Activated T-cell treated with anti-CD3 and anti-CD28 coated beads for 24 hours (primary cell): ENCODE data around the gene EYS.
"Not testable (repeated sequence)": the region's sequence is repeated elsewhere in the genome, so short reads cannot be mapped to it uniquely, and the experiment has no call there.

Experiments used
- DNase-seq: peaks from one replicate; pipeline ENCODE4 v3.0.0-alpha.2; 2020; ENCODE audit warnings: low read depth

Gene EYS

GRCh38 chr6:63947792-63948529 is 1759.1 kb downstream of the EYS start:
- DNase-seq: no peak

- no peak for DNase-seq
These were observed 1761.0 kb downstream of the EYS start for GRCh38 chr6:63945987-63946386.

- DNase-seq: no peak
These were observed 1763.2 kb downstream of the EYS start for GRCh38 chr6:63943826-63944225.

DNA sequence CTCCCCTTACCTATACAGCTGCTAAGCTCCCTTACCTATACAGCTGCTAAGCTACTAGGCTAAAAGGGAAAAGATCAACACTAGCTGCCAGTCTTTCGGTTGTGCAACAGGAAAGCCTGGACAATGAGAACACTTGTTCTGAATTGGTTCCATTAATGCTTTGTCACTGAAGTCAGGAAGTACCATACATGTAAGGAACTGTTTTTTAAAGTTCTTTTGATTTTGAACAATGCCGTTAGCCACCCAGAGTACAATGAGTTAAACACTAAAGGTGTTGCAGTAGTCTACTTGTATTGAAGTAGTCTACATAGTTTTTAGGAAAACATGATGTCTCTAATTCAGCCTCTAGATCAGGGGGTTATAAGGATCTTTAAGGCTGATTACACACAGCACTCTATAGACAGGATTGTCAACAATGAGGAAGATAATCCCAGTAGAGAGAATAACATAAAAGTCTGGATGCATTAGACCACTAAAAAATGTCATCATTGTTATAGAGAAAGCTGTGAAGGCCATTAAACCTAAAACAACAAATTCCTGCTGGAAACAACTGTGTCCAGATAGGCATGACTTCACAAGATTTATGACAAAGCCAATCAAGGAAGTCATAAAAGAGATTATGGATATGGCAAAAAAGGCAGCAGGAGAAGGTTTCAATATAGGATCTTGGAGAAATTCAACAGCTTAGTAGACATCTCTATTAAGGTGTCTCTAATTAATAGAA is 1765.1 kb downstream of the EYS start:
- no peak for DNase-seq

GRCh38 chr6:63940056-63940455 is 1767.0 kb downstream of the EYS start:
- no peak for DNase-seq

DNA sequence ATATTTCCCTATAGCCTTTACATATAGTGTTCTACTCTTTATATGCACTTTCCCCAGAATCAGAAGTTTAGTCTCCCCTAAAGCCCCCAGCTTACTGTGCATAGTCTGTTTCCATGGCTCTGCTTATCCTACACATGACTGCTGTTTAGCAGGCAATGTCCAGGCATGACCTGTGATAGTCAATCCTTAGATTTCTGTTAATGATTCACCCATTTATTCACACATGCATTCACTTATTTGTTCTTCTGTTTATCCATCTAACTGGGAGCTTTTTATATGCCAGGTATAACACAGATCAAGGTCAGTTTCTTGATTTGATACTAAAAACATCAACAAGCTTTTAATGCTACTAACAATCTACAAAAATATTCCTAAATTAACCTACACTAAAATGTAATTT is 1770.6 kb downstream of the EYS start:
- DNase-seq: no peak

- no peak for DNase-seq
These were observed 1771.3 kb downstream of the EYS start for GRCh38 chr6:63935732-63936131.

DNA sequence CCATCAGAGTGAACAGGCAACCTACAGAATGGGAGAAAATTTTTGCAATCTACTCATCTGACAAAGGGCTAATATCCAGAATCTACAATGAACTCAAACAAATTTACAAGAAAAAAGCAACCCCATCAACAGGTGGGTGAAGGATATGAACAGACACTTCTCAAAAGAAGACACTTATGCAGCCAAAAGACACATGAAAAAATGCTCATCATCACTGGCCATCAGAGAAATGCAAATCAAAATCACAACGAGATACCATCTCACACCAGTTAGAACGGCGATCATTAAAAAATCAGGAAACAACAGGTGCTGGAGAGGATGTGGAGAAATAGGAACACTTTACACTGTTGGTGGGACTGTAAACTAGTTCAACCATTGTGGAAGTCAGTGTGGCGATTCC is 1773.1 kb downstream of the EYS start:
- DNase-seq: not testable (repeated sequence)

DNA sequence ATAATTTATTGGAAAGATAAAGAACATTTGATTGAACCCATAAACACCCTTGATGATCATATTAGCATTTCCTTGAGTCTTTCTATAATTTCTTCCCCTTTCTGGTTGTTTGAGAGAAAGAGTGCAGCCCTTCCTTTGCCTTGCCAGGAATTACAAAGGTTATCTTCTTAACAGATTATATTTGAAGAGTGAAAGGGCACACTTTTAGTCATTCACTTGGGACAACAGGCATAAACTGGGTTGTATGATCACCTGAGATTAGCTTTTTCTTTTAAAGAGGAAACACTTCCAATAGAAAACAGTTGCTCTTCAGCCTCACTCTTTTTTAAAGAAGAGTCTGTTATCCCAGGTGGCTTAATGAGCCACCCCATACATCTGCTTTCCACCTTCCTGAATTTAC is 1776.2 kb downstream of the EYS start:
- no peak for DNase-seq

- DNase-seq: no peak
These were observed 1777.9 kb downstream of the EYS start for GRCh38 chr6:63929111-63929510.

GRCh38 chr6:63928613-63929012 is 1778.4 kb downstream of the EYS start:
- DNase-seq: no peak

GRCh38 chr6:63926950-63927927 is 1779.8 kb downstream of the EYS start:
- no peak for DNase-seq

GRCh38 chr6:63926258-63926780 is 1780.7 kb downstream of the EYS start:
- DNase-seq: no peak

- DNase-seq: no peak
These were observed 1783.8 kb downstream of the EYS start for GRCh38 chr6:63923139-63923739.

GRCh38 chr6:63919556-63920110 is 1787.4 kb downstream of the EYS start:
- DNase-seq: no peak

DNA sequence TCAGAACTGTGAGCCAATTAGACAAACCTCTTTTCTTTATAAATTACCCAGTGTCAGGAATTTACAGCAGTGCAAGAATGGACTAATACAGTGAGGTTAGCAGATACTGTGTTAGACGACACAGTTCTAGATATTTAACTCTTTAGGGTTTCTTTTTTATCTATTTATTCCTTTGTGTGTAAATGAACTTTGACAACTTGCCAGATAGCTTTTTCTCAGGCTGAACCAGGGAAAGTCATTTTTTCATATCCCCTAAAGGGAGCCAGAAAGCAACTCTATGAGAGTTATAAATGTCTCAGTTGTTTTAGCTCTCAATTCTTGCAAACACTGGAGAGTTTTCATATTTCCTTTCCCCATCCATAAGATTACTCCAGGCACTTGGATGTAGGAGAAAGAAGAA is 1794.1 kb downstream of the EYS start:
- no peak for DNase-seq

DNA sequence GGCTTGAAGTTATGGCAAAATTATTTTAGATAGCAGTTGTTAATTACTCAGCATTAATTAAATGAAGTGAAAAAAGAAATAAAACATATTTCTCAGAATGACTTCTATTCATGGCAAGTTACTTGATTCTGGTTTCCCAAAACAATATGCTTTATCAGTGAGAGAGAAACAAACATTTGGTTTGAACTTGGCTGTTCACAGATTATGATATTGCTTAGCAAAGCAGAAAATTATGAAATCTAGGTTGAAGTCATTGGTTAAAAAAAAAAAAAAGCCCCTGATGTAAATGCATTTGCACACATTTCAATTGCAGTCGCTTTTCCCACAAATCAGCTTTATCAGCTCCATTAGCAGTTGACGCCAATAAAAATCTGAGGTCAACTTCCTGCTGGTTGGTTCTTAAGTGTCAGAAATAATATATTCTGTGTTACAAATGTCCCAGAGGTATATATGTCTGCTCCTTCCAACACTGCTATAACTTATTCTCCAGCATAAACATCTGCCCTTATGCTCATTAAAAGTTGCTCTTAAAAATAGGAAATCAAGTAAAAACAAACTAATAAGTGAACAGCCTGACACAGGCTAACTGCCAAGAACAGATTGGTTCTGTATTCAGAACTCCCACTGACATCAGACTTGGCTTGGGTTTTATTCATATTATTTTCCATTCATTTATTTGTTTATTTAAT is 1796.0 kb downstream of the EYS start:
- DNase-seq: no peak

DNA sequence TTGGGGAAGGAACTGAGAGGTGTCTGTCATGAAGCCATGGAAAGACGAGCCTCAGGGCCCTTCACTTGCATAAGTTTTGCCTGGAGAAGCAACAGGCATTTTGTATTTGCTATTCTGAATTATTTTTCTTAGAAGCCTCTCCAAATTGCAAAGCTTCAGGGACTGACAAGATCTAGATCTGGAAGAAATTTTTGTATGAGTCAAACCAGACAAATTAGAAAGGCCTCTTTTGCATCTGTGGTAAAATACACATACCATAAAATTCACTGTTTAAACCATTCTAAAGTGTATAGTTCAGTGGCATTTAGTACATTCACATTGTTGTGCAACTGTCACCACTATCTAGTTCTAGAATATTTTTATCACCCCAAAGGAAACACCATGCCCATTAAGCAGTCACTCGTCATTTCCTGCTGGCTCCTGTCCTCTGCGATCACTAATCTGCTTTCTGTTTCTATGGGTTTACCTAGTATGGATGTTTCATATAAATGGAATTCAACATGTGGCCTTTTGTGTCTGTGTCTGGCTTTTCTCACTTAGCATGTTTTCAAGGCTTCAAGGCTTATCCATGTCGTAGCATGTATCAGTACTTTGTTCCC is 1802.3 kb downstream of the EYS start:
- DNase-seq: no peak

DNA sequence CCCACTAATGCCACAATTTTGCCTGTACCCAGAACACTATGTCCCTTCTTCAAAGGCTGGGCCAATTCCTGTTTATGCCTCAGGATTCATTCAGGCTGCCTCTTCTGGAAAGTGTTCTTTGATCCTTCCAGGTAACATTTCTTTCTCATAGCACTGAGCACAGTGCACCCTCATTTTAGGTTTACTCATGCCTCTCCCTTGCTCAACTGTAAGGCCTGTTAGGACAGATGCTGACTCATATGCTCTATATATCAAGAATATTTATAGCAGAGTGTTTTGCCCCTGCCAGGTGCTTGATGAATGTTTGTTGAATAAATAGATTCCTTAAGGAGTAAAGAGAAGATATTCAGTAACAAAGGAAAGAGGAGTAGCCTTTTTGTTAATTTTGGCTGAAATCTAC is 1807.5 kb downstream of the EYS start:
- DNase-seq: no peak

- DNase-seq: no peak
These were observed 1809.1 kb downstream of the EYS start for GRCh38 chr6:63897952-63898351.

DNA sequence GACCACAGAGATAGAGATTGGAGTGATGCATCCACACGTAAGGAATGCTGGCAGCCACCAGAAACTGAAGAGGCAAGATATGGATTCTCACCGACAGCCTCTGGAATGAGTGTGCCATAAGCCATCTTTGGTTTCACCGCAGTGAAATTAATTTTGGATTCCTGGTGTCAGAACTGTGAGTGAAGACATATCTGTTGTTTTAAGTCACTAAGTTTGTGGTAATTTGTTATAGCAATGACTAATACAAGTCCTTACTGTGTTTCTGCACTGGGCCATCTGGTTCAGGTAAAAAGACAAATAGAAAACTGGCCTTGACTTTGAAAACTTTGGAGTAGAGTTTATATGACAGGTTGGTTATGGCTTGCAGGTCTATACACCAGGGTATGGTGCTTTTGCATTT is 1809.6 kb downstream of the EYS start:
- no peak for DNase-seq
